Activated CD4-positive, CD25-positive, alpha-beta regulatory T cell treated with anti-CD3 and anti-CD28 coated beads, Interleukin-2, amount 50 U/mL, for 24 hours (primary cell): ENCODE measurements around the gene SP1.
"Not testable (repeated sequence)": the region's sequence is repeated elsewhere in the genome, so short reads cannot be mapped to it uniquely, and the experiment has no call there.

Experiments used
- ATAC-seq, 2 donors: fragments of 150-1000 bp; cut with Tn5 transposase; one replicate each; pipeline ENCODE4 v1.10.0; 2021; ENCODE audit warnings: mild to moderate bottlenecking in 1 of 2, moderate library complexity in 1 of 2

The SP1 gene

GRCh38 chr12:53414756-53415417, 34.9 kb downstream of the SP1 start:
- ATAC-seq, result no peak

DNA sequence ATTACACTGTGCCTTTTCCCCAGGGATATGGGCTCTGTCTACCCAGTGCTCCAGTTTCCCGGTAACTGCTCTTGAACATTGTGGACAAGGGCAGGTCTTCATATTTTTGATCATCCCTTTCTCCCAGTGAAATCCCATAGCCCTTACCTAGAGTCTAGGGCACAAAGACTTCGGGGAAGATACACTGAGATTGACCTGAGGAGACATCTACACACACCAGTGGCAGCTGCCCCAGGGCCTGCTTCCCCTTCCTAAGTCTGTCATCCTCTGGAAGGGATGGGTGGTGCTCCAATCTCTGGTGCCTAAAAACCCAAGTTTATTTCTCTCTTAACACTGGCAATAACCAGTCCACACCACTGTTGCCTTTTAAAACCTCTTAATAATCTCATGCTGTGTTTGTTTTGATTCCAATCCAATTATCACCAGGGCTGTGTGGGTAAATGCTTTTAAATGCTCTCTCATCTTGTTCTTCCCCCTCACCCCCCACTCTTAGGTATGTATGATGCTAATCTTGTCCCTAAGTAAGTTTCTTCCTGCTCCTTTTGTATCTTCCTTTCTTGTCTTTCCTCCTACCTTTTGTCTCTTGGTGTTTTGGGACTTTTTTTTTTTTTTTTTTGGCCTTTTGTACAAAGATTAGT, 35.9 kb downstream of the SP1 start:
- not testable (repeated sequence) for ATAC-seq

- not testable (repeated sequence) for ATAC-seq
These were observed 37.4 kb downstream of the SP1 start for GRCh38 chr12:53417291-53417816.

DNA sequence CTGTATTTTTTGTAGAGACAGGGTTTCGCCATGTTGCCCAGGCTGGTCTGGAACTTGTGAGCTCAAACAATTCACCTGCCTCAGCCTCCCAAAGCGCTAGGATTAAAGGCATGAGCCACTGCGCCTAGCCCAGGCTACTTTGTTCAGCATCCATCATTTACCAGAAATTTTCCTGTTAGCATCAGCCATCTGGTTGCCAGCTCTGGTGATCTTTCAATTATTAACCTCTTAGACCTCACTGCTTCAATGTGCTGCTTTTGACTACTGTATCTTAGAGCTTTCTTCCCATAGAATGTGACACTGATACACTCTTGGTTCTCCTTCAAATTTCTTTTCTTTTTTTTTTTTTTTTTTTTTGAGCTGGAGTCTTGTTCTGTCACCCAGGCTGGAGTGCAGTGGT, 38.2 kb downstream of the SP1 start:
- ATAC-seq, result no peak

GRCh38 chr12:53419756-53420155, 39.8 kb downstream of the SP1 start:
- no peak for ATAC-seq

GRCh38 chr12:53422247-53422646, 42.3 kb downstream of the SP1 start:
- ATAC-seq, result not testable (repeated sequence)

GRCh38 chr12:53423597-53423996, 43.6 kb downstream of the SP1 start, which contains the start of gene AMHR2:
Gene AMHR2 (plus strand): TSS chr12:53423855. CDS start chr12:53423935, 80 bp downstream.
- ATAC-seq, result no peak

- ATAC-seq, result no peak
These were observed 44.9 kb downstream of the SP1 start for GRCh38 chr12:53424626-53425514.

DNA sequence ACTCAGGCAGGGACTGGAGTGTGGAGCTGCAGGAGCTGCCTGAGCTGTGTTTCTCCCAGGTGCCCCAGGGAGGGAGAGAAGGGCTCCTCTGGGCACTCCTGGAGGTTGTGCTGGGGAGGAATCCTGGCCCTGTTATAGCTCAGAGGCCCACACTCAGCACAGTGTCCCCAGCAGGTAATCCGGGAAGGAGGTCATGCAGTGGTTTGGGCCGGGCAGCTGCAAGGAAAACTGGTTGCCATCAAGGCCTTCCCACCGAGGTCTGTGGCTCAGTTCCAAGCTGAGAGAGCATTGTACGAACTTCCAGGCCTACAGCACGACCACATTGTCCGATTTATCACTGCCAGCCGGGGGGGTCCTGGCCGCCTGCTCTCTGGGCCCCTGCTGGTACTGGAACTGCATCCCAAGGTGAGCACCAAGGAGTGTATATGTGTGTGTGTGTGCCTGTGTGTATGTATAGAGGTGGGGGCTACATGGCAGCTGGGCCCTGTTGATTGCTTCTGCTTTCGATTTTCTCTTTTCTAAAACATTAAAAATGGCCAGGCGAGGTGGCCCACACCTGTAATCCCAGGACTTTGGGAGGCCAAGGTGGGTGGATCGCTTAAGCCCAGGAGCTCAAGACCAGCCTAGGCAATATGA, 45.7 kb downstream of the SP1 start:
- no peak for ATAC-seq

GRCh38 chr12:53427905-53428594, 48.1 kb downstream of the SP1 start:
- peak; percentile 100 for ATAC-seq

GRCh38 chr12:53428741-53429140, 48.8 kb downstream of the SP1 start:
- peak in 1 of 2 donors; percentile 15 for ATAC-seq

- no peak for ATAC-seq
These were observed 50.1 kb downstream of the SP1 start for GRCh38 chr12:53430116-53430515.

- no peak for ATAC-seq
These were observed 51.2 kb downstream of the SP1 start for GRCh38 chr12:53431187-53431586.

DNA sequence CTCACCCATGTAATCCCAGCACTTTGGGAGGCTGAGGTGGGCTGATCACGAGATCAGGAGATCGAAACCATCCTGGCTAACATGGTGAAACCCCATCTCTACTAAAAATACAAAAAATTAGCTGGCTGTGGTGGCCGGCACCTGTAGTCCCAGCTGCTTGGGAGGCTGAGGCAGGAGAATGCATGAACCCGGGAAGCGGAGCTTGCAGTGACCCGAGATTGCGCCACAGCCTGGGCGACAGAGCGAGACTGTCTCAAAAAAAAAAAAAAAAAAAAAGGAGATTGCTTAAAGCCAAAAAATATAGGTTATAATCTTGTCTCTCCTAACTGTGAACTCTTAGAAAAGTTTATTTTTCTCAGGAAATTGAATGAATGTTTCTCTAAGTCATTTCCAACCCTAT, 55.4 kb downstream of the SP1 start:
- not testable (repeated sequence) for ATAC-seq

DNA sequence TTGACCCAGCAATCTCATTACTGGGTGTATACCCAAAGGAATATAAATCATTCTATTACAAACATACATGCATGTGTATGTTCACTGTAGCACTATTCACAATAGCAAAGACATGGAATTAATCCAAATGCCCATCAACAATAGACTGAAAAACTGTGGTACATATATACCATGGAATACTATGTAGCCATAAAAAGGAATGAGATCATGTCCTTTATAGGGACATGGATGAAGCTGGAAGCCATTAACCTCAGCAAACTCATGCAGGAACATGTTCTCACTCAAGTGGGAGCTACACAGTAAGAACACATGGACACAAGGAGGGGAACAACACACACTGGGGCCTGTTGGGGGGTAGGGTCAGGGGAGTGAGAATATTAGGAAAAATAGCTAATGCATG, 59.6 kb downstream of the SP1 start:
- ATAC-seq, result not testable (repeated sequence)

GRCh38 chr12:53441040-53441833, 61.3 kb downstream of the SP1 start, which contains the start of gene PRR13:
Gene PRR13 (plus strand): TSS chr12:53441734. CDS start chr12:53442715, 981 bp downstream.
- ATAC-seq, result peak; percentile 97 to 99

- ATAC-seq, result no peak
These were observed 64.0 kb downstream of the SP1 start for GRCh38 chr12:53443955-53444354.

DNA sequence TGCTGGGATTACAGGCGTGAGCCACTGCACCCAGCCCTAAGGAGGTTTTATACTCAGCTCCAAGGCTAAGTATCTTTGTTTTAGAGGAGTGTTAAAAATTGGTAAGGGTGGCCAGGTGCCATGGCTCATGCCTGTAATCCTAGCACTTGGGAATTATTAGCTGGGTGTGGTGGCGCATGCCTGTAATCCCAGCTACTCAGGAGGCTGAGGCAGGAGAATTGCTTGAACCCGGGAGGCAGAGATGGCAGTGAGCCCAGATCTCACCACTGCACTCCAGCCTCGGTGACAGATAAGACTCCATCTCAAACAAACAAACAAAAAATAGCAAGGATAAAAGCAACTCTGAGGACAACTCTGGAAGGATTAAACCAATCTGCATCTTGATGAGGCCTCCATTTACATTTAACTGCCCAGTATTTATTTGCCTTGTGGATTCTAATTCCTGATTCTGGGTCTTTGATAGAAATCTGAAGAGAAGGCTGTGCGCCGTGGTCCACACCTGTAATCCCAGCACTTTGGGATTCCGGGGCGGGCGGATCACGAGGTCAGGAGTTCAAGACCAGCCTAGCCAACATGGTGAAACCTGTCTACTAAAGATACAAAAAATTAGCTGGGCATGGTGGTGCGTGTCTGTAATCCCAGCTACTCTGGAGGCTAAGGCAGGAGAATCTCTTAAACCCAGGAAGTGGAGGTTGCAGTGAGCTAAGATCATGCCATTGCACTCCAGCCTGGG, 64.8 kb downstream of the SP1 start:
- not testable (repeated sequence) for ATAC-seq

- no peak for ATAC-seq
These were observed 71.0 kb downstream of the SP1 start for GRCh38 chr12:53450936-53451335.

GRCh38 chr12:53451661-53452158, 71.7 kb downstream of the SP1 start, which contains the start of gene PCBP2:
Gene PCBP2 (plus strand): TSS chr12:53452102. CDS start chr12:53454801, 2,699 bp downstream.
- ATAC-seq, result peak; percentile 95 to 97
